Activated naive CD8-positive, alpha-beta T cell (primary cell): ENCODE data around the gene KCNC2.
A peak's percentile ranks its signal among the peaks of the same experiment; 100 is the strongest.

Experiments
- H3K27ac Mint-ChIP-seq: one replicate; pipeline ENCODE4 v1.8.0; 2021; ENCODE audit warnings: mixed read lengths
- H3K27me3 Mint-ChIP-seq: one replicate; pipeline ENCODE4 v1.8.0; 2021; ENCODE audit warnings: mixed read lengths
- H3K36me3 Mint-ChIP-seq: one replicate; pipeline ENCODE4 v1.8.0; 2021; ENCODE audit warnings: mixed read lengths
- H3K4me1 Mint-ChIP-seq: one replicate; pipeline ENCODE4 v1.8.0; 2021; ENCODE audit warnings: low read depth, mixed read lengths
- H3K4me3 Mint-ChIP-seq: one replicate; pipeline ENCODE4 v1.8.0; 2021; ENCODE audit warnings: mild to moderate bottlenecking, mixed read lengths
- H3K9me3 Mint-ChIP-seq: one replicate; pipeline ENCODE4 v1.8.0; 2021; ENCODE audit warnings: low read depth, mixed read lengths

KCNC2 gene

GRCh38 chr12:75209812-75210138 lies at the start of gene KCNC2:
KCNC2 (minus strand) TSS chr12:75209839.
- Mint-ChIP-seq H3K27me3 (peaks cover 32% of the 10 kb centered on the region), H3K36me3 (no peaks in the 10 kb centered on the region), H3K4me3 (no peak within 1 kb of the TSS), H3K27ac (no peak within 1 kb of the TSS), H3K9me3 (no peaks in the 10 kb centered on the region), H3K4me1 (peaks cover 13% of the 10 kb centered on the region)

- Mint-ChIP-seq H3K36me3 (no peaks in the 10 kb centered on the region), H3K4me3 (no peak overlapping the region), H3K27me3 (no peaks in the 10 kb centered on the region), H3K4me1 (peaks cover 11% of the 10 kb centered on the region), H3K27ac (no peak overlapping the region), H3K9me3 (no peaks in the 10 kb centered on the region)
Observed at GRCh38 chr12:75259143-75259542, 49.5 kb upstream of the KCNC2 start.

- Mint-ChIP-seq H3K4me3 (peak overlapping the region; percentile 9), H3K36me3 (no peaks in the 10 kb centered on the region), H3K27ac (peak overlapping the region; percentile 16)
Observed at GRCh38 chr12:75257510-75257909, 47.9 kb upstream of the KCNC2 start.

GRCh38 chr12:75245108-75245507 lies 35.5 kb upstream of the KCNC2 start:
- no peaks in the 10 kb centered on the region for H3K36me3 Mint-ChIP-seq
- no peaks in the 10 kb centered on the region for H3K4me1 Mint-ChIP-seq
- H3K4me3 Mint-ChIP-seq = no peak overlapping the region
- peaks cover 8% of the 10 kb centered on the region for H3K27me3 Mint-ChIP-seq
- H3K27ac Mint-ChIP-seq = no peak overlapping the region
- H3K9me3 Mint-ChIP-seq = peaks cover 9% of the 10 kb centered on the region

More at GRCh38 chr12:75257510-75257909, 47.9 kb upstream of the KCNC2 start:
- Mint-ChIP-seq H3K27me3 (no peaks in the 10 kb centered on the region), H3K9me3 (no peaks in the 10 kb centered on the region), H3K4me1 (peaks cover 11% of the 10 kb centered on the region)

GRCh38 chr12:75239987-75240386 lies 30.3 kb upstream of the KCNC2 start:
- H3K4me3 Mint-ChIP-seq = no peak overlapping the region
- H3K4me1 Mint-ChIP-seq = no peaks in the 10 kb centered on the region
- H3K27ac Mint-ChIP-seq = no peak overlapping the region
- peaks cover 8% of the 10 kb centered on the region for H3K27me3 Mint-ChIP-seq
- no peaks in the 10 kb centered on the region for H3K36me3 Mint-ChIP-seq
- peaks cover 13% of the 10 kb centered on the region for H3K9me3 Mint-ChIP-seq

GRCh38 chr12:75236206-75236605 lies 26.6 kb upstream of the KCNC2 start:
- peaks cover 1% of the 10 kb centered on the region for H3K36me3 Mint-ChIP-seq
- H3K4me1 Mint-ChIP-seq = no peaks in the 10 kb centered on the region
- no peak overlapping the region for H3K4me3 Mint-ChIP-seq
- H3K27ac Mint-ChIP-seq = no peak overlapping the region
- peaks cover 18% of the 10 kb centered on the region for H3K9me3 Mint-ChIP-seq
- H3K27me3 Mint-ChIP-seq = peaks cover 5% of the 10 kb centered on the region

- Mint-ChIP-seq H3K36me3 (peaks cover 2% of the 10 kb centered on the region), H3K4me1 (no peaks in the 10 kb centered on the region), H3K4me3 (no peak overlapping the region), H3K27ac (no peak overlapping the region), H3K9me3 (peaks cover 17% of the 10 kb centered on the region), H3K27me3 (peaks cover 8% of the 10 kb centered on the region)
Observed at GRCh38 chr12:75227132-75227531, 17.5 kb upstream of the KCNC2 start.

- Mint-ChIP-seq H3K4me3 (no peak overlapping the region), H3K36me3 (no peaks in the 10 kb centered on the region), H3K27ac (no peak overlapping the region), H3K4me1 (peaks cover 13% of the 10 kb centered on the region), H3K9me3 (no peaks in the 10 kb centered on the region), H3K27me3 (peaks cover 17% of the 10 kb centered on the region)
Observed at GRCh38 chr12:75212072-75212471, 2.4 kb upstream of the KCNC2 start.

GRCh38 chr12:75208856-75209811 lies 505 bp downstream of the KCNC2 start:
- H3K27ac Mint-ChIP-seq = no peak overlapping the region
- peaks cover 13% of the 10 kb centered on the region for H3K4me1 Mint-ChIP-seq
- H3K27me3 Mint-ChIP-seq = peaks cover 32% of the 10 kb centered on the region
- H3K36me3 Mint-ChIP-seq = no peaks in the 10 kb centered on the region
- H3K4me3 Mint-ChIP-seq = no peak overlapping the region
- no peaks in the 10 kb centered on the region for H3K9me3 Mint-ChIP-seq

GRCh38 chr12:75207338-75208083 lies 2.1 kb downstream of the KCNC2 start:
- no peaks in the 10 kb centered on the region for H3K36me3 Mint-ChIP-seq
- no peak overlapping the region for H3K27ac Mint-ChIP-seq
- peaks cover 13% of the 10 kb centered on the region for H3K4me1 Mint-ChIP-seq
- H3K4me3 Mint-ChIP-seq = peak overlapping the region; percentile 57
- H3K27me3 Mint-ChIP-seq = peaks cover 36% of the 10 kb centered on the region
- H3K9me3 Mint-ChIP-seq = no peaks in the 10 kb centered on the region

GRCh38 chr12:75205558-75205957 lies 4.1 kb downstream of the KCNC2 start:
- no peaks in the 10 kb centered on the region for H3K9me3 Mint-ChIP-seq
- H3K4me1 Mint-ChIP-seq = peaks cover 21% of the 10 kb centered on the region
- no peak overlapping the region for H3K4me3 Mint-ChIP-seq
- H3K36me3 Mint-ChIP-seq = no peaks in the 10 kb centered on the region
- H3K27me3 Mint-ChIP-seq = peaks cover 37% of the 10 kb centered on the region
- no peak overlapping the region for H3K27ac Mint-ChIP-seq

GRCh38 chr12:75196865-75197264 lies 12.8 kb downstream of the KCNC2 start:
- Mint-ChIP-seq H3K36me3 (no peaks in the 10 kb centered on the region), H3K27ac (no peak overlapping the region), H3K9me3 (no peaks in the 10 kb centered on the region), H3K27me3 (peaks cover 8% of the 10 kb centered on the region), H3K4me3 (no peak overlapping the region), H3K4me1 (peaks cover 9% of the 10 kb centered on the region)

GRCh38 chr12:75196408-75196807 lies 13.2 kb downstream of the KCNC2 start:
- no peaks in the 10 kb centered on the region for H3K36me3 Mint-ChIP-seq
- H3K27me3 Mint-ChIP-seq = peaks cover 6% of the 10 kb centered on the region
- H3K4me1 Mint-ChIP-seq = peaks cover 8% of the 10 kb centered on the region
- H3K9me3 Mint-ChIP-seq = no peaks in the 10 kb centered on the region
- H3K4me3 Mint-ChIP-seq = no peak overlapping the region
- no peak overlapping the region for H3K27ac Mint-ChIP-seq

GRCh38 chr12:75194250-75194649 lies 15.4 kb downstream of the KCNC2 start:
- Mint-ChIP-seq H3K9me3 (no peaks in the 10 kb centered on the region), H3K27ac (no peak overlapping the region), H3K36me3 (no peaks in the 10 kb centered on the region), H3K4me3 (no peak overlapping the region), H3K27me3 (peaks cover 2% of the 10 kb centered on the region), H3K4me1 (no peaks in the 10 kb centered on the region)

- H3K9me3 Mint-ChIP-seq = no peaks in the 10 kb centered on the region
- H3K27ac Mint-ChIP-seq = no peak overlapping the region
- peaks cover under 1% of the 10 kb centered on the region for H3K27me3 Mint-ChIP-seq
- H3K36me3 Mint-ChIP-seq = no peaks in the 10 kb centered on the region
- H3K4me1 Mint-ChIP-seq = no peaks in the 10 kb centered on the region
- no peak overlapping the region for H3K4me3 Mint-ChIP-seq
Observed at GRCh38 chr12:75192196-75192595, 17.4 kb downstream of the KCNC2 start.
